ENCODE results near the gene TRMT112.

Gene TRMT112

DNA sequence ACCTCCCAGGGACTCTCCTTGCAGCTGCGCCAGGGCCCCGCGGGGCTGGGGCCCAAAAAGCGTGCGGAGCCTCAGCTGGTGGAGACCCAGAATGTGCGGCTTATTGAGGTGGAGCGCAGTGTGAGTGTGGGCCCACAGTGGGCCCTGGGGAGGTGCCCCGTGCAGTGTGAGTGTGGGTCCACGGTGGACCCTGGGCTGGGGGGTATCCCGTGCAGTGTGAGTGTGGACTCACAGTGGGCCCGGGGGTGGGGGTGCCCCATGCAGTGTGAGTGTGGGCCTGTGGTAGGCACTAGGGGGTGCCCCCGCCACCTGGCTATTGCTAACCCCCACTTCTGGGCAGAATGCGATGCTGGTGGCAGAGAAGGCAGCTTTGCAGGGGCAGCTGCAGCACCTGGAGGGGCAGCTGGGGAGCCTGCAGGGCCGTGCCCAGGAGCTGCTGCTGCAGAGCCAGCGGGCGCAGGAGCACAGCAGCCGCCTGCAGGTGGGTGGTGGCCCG is 33.8 kb upstream of the TRMT112 start:
- no peak for DNase-seq (ENCODE audit: low read depth, low spot score)

DNA sequence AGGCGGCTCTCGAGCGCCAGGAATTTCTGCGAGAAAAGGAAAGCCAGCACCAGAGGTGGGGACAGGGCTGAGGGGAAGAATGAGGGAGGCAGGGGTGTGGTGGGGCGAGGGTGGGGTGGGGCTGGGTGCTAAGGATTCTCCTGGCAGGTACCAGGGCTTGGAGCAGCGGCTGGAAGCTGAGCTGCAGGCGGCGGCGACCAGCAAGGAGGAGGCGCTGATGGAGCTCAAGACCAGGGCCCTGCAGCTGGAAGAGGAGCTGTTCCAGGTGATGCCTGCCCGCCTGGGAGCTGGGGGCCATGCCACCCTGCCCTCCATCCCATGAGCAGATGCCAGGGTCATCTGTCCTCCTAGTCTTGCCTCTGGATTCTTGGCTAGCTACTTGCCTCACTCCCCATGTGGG is 32.0 kb upstream of the TRMT112 start:
- no peak for DNase-seq (ENCODE audit: low read depth, low spot score)

DNA sequence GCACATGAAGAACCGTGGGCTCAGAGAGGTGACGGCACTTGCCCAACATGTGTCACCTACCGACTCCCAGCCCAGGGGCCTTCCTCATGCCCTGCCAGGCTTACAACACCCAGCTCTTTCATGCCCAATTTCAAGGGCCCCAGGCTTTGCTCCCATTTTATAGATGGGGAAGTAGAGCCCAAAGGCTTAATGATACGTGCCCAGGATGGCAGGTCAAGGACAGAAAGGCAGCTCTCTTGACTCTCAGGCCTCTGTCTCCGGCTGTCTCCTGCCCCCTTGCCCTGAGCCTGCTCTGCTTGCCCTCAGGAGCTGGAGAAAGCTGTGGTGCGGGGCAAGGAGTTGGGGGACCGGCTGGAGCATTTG is 31.6 kb upstream of the TRMT112 start:
- DNase-seq (ENCODE audit: low read depth, low spot score), result no peak

DNA sequence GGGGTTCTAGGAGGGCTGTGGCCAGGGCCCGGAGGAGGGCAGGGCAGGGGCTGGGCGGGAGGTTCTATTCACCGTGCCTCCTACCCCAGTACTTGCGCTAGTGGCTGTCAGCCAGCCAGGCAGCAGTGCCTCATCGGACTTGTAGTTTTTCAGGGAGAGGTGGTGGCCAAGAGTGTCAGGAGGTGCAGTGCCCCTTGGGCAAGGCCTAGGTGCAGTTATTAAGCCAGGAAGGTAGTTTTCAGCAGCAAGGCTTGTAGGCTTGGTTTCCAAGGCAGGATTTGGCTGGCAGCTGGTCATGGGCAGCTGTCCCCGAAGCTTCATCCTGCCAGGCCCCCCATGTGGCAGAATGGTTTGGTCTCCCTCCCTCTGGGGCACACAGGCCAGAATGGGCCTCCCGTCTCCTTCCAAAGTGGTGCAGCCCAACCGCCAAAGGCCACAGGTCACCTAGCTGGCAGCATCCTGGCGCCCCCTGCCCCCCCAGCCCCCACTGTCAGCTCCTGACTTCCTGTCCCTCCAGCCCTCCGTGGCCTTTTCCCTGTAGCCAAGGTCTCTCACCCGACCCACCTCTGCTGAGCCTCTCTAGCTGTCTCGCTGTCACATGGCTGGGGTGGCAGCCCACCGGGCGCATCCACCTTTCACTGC is 31.1 kb upstream of the TRMT112 start:
- DNase-seq (ENCODE audit: low read depth, low spot score), result no peak

DNA sequence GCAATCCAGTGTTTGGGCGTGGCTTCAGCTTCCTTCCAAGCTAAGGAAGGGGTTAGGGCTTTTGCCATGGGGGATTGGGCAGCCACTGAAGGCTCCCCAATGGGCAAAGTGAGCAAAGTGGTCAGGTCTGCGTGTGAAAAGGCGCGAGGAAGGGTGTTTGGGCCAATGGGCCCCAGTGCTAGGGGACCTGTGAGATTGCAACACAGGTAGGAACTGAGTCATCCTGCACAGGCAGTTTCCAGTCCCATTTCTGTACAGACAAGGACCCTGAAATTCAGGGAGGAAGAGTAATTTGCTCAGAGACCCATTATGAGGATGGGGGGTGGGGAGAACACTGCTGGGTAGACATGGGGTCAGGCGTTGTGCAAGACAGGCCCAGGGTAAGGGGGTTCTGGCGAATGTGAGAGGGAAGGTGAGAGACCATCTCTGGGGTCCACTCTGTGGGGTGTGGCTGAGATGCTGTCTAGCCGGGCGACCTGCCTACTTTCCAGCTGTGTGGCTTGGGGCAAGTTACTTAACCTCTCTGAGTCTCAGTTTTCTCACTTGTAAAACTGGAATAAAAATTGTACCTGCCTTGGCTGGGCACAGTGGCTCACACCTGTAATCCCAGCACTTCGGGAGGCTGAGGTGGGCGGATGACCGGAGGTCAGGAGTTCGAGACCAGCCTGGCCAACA is 30.0 kb upstream of the TRMT112 start:
- DNase-seq (ENCODE audit: low read depth, low spot score), result no peak

DNA sequence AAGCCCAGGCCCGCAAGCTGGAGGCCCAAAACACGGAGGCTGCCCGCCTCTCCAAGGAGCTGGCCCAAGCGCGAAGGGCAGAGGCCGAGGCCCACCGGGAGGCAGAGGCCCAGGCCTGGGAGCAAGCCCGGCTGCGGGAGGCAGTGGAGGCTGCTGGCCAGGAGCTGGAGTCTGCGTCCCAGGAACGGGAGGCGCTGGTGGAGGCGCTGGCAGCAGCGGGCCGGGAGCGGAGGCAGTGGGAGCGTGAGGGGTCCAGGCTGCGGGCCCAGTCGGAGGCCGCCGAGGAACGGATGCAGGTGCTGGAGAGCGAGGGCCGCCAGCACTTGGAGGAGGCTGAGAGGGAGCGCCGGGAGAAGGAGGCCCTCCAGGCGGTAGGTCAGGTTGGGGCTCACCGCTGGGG is 27.4 kb upstream of the TRMT112 start:
- DNase-seq (ENCODE audit: low read depth, low spot score), result no peak

DNA sequence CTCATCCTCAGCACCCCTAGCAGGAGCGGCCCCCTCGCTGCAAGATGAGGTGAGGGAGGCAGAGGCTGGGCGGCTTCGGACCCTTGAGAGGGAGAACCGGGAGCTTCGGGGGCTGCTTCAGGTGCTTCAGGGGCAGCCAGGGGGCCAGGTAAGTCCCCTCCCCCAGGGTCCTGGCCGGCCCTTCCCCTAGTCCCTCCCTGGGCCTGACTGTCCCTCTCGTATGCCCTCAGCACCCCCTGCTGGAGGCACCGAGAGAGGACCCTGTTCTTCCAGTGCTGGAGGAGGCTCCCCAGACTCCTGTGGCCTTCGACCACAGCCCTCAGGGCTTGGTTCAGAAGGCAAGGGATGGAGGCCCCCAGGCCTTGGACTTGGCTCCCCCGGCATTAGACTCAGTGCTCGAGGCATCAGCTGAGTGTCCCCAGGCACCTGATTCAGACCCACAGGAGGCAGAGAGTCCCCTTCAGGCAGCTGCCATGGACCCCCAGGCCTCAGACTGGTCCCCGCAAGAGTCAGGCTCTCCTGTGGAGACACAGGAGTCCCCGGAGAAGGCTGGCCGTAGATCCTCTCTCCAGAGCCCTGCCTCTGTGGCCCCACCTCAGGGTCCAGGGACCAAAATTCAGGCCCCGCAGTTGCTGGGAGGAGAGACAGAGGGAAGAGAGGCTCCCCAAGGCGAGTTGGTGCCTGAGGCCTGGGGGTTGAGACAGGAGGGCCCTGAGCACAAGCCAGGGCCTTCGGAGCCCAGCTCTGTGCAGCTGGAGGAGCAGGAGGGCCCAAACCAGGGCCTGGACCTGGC is 26.6 kb upstream of the TRMT112 start:
- DNase-seq (ENCODE audit: low read depth, low spot score), result no peak

DNA sequence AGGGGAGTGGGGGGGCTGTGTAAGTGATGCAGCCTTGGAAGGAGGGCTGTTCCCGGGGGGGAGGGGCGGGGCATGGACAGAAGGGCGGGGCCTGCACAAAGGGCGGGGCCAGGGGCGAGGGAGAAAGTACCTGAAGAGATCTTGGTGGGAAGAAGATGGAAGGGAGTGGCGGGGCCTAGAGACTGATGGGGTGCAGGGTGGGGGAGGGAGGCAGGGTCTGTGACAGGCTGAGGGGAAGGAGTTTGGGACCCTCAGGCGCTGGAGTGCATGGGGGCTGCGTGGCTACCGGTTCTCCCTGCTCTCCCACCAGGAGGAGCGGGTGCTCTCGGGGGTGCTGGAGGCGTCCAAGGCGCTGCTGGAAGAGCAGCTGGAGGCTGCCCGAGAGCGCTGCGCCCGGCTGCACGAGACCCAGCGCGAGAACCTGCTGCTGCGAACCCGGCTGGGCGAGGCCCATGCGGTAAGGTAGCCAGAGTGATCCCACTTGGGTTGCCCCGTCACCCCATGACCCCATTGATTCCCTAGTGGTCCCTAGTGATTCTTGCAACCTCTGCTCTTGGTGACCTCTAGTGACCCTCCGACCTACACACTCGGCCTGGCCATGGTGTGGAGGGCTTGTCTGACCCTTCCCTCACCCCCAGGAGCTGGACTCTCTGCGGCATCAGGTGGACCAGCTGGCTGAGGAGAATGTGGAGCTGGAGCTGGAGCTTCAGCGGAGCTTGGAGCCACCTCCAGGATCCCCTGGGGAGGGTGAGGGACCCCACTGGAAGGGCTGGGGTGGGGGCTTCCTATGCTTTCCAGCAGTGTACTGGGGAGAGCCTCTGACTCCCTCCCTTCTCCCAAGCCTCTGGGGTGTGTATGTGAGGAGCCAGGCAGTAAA is 25.7 kb upstream of the TRMT112 start:
- no peak for DNase-seq (ENCODE audit: low read depth, low spot score)

DNA sequence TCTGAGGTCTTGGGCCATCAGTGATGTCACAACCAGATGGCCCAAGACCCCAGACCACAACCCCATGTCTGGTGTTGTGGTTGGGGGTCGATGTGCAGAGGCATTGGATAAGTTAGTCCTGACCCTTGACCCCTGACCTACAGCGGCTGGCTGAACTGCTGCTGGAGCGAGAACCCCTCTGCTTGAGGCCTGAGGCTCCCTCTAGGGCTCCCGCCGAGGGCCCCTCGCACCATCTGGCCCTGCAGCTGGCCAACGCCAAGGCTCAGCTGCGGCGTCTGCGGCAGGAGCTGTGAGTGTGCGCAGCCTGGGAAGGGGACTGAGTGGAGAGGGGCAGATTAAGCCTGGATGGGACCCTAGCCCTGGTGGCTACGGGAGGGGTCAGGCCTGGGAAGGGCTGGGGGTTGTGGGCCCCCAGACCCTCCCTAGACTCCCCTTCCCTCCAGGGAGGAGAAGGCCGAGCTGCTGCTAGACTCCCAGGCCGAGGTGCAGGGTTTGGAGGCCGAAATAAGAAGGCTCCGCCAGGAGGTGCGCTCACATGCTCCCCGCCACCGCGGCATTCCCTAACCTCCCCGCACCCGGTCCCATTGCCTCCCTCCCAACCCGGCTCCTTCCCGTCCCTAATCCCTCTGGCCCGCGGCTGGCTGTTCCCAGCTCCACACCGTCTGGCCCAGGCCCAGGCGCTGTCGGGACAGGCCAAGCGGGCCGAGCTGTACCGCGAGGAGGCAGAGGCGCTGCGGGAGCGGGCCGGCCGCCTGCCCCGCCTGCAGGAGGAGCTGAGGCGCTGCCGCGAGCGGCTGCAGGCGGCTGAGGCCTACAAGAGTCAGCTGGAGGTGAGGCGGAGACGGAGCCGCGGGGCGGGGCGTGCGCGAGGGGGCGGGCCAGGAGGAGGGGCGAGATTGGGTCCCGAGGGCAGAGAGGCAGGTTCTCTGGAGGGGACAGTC is 24.8 kb upstream of the TRMT112 start:
- no peak for DNase-seq (ENCODE audit: low read depth, low spot score)

DNA sequence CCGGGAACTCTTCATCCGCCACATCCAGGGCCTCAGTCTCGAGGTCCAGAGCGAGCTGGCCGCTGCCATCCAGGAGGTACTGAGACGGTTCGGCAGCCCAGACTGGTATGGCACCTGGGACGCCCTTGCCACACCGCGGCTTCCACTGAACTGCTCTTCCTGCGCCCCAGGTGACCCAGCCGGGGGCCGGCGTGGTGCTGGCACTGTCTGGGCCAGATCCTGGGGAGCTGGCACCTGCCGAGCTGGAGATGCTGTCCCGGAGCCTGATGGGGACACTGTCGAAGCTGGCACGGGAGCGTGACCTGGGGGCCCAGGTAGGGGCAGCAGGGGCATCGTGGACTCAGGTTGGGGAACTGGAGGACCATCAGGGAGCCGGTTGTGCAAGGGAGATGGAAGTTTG is 24.1 kb upstream of the TRMT112 start:
- no peak for DNase-seq (ENCODE audit: low read depth, low spot score)

DNA sequence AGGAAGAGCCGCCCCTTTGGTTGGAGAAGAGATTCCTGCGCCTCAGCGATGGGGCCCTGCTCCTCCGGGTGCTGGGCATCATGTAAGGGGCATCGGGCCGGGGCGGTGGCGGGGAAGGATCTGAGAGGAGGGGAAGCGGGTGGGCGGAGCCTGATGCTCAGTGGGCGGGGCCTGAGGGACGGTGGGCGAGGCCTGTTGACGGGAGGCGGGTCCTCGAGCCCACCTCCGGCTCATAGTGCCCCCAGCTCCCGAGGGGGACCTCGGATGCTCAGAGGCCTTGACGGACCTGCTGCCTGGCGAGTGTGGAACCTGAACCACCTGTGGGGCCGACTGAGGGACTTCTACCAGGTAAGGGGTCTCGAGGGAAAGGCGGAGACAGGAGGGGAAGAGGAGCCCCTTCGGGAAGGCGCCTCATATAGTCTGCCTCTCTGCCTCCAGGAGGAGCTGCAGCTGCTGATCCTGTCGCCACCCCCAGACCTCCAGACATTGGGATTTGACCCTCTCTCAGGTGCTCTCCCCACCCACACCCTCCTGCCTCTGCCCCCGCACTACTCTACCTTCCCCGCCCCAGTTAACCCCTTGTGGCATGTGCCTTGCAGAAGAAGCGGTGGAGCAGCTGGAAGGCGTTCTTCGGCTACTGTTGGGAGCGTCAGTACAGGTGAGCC is 23.4 kb upstream of the TRMT112 start:
- no peak for DNase-seq (ENCODE audit: low read depth, low spot score)

DNA sequence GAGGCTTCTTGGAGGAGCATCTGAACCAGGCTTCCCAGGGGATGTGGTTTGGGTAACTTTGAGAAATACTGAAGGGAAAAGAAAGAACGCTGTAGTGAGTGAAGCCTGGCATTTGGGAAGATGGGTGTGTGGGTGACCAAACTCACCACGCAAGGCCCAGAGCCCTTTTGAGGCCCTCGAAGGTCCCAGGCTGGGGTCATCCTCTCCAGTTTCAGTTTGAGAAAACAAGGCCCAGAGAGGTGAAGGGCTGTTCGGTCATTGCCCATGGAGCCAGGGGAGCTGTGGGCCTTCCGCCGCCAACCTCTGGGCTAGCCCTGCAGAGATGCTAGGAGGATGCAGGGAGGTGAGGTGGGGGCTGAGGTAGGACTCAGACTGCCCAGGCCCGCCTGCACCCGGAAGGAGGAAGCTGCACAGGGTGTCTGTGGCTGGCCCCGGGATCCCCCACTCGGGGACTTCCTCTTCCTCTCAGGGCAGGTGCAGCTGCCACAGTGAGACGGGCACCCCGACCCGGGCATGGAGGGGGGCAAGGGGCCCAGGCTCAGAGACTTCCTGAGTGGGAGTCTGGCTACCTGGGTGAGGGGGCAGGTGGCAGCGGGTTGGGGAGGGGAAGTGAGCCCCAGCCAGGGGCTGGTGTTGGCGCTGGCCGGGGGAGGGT is 22.5 kb upstream of the TRMT112 start, which contains the start of gene CCDC88B:
TSS of gene CCDC88B (plus strand) at position 451 of the 655 bp plus-strand sequence. CDS start at position 514, 63 bp downstream.
- DNase-seq (ENCODE audit: low read depth, low spot score), result no peak

DNA sequence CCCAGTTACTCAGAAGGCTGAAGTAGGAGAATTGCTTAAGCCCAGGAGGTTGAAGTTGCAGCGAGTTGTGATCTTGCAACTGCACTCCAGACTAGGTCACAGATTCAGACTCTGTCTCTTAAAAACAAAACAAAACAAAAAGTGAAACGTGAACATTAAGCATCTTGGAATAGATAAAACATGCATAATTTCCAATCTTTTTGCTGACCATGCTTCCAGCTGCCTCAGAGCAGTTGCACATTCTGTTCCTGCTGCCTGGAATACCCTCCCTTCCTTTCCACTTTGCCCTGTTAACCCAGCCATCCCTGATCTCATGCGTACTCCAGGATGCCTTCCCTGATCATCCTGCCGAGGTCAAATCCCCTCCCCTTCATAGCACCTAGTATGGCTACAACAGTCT is 21.9 kb upstream of the TRMT112 start:
- DNase-seq (ENCODE audit: low read depth, low spot score), result no peak

DNA sequence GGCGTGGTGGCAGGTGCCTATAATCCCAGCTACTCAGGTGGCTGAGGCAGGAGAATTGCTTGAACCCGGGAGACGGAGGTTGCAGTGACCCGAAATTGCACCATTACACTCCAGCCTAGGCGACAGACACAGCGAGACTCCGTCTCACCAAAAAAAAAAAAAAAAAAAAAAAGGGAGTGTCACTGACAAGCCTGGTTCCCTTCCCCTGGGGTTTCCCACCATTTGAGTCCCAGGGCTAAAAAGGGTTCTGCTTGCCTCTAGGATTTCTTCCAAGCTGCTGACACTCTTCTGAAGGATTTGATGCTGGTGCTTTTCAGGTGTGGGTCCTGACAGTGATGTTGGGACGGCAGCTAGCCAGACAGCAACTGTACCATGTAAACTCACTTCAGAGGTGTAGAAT is 21.4 kb upstream of the TRMT112 start:
- DNase-seq (ENCODE audit: low read depth, low spot score), result no peak

DNA sequence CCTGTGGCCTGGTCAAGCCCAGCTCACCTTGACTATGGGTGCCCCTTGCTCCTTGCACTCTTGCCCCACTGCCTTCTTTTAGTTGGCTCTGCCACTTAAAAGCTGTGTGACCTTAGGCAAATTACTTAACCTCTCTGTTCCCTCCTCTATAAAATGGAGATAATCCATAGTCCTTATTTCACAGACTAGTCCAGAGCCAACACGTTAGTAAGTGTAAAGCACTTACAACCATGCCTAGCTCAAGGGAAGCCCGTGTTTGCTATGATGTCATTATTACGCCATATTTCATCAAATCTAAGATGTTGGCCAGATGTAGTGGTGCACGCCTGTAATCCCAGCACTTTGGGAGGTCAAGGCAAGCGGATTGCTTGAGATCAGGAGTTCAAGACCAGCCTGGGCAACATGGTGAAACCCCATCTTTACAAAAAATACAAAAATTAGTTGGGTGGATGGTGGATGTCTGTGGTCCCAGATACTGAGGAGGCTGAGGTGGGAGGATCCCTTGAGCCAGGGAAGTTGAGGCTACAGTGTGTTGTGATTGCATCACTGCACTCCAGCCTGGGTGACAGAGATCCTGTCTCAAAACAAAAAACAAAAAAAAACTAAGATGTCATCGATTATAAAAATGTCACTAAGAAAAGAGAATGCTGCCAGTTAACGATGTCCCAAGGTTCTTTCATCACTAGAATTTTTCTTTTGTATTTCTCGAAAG is 20.3 kb upstream of the TRMT112 start:
- DNase-seq (ENCODE audit: low read depth, low spot score), result no peak

DNA sequence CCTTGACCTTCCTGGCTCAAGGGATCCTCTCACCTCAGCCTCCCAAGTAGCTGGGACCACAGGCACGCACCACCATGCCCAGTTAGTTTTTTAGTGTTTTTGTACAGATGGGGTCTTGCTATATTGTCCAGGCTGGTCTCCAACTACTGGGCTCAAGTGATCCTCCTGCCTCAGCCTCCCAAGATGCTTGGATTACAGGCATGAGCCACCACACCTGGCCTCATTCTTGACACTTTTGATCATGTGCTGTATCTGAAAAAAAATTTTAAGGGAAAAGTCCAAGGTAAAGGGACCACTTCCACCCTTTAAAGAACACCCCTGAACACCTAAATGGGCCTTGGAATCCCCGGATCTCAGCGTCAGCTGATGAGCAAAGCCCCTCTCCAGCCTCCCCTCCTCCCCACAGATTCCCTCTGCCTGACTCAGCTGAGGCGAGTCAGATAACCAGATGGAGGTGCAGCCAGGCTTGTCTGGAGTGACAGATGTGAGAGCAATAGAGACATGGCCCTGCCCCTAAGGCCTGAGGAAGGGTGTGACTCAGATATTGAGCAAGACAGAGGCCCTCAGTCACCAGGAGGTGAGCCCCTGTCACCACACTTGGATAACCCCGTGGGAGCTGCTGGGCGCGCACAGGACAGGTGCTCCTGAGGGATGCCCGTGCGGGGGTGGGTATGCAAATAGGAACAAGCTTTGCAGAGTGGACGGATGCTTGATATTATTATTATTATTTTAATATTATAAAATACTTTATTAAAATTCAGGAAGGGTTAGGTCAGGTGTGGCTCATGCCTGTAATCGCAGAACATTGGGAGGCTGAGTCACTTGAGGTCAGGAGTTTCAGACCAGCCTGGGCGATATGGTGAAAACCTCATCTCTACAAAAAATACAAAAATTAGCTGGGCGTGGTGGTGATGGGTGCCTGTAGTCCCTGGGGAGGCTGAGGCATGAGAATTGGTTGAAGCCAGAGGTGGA is 17.7 kb upstream of the TRMT112 start:
- DNase-seq (ENCODE audit: low read depth, low spot score), result no peak

DNA sequence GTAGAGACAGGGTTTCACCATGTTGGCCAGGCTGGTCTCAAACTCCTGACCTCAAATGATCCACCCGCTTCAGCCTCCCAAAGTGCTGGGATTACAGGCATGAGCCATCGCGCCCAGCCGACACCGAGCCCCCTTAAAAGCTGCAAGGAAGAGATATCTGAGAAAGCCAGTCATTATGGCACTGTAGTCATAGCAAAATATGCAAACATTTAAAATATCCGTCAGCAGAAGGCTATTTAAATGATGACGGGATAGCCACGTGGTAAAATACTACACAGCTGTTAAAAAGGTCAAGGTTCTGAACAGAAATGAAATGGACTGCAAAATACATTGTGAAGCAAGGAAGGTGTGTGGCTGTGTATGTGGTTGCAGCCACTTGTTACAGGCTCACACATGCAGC is 16.2 kb upstream of the TRMT112 start:
- no peak for DNase-seq (ENCODE audit: low read depth, low spot score)

Measured in smooth muscle cell of the brain vasculature (primary cell).